ENCODE results near the gene AFAP1L2. TPM values are rescaled to one million over a fixed set of nuclear protein-coding genes. Genes with fewer than 3 reads are reported as not detected.

Gene AFAP1L2
- total RNA-seq, 1 experiment from 2014 or later: 170 TPM

GRCh38 chr10:114272696-114273095, 131.6 kb downstream of the AFAP1L2 start:
- in situ Hi-C loops (cut with HindIII; ENCODE audit: low pct_unique_long_range_greater_than_20kb, low sequenced_read_pairs): no loop called here
- Histone ChIP-seq H3K4me1 (ENCODE audit: control insufficient read depth, insufficient read depth, low read length) (peaks cover 10% of the 10 kb centered on the region), H3K36me3 (ENCODE audit: control insufficient read depth, insufficient read depth, low read length) (no peaks in the 10 kb centered on the region), H3K9me3 (ENCODE audit: control insufficient read depth, insufficient read depth, low read depth, low read length) (no peaks in the 10 kb centered on the region), H3K4me3 (ENCODE audit: low read depth in 2 of 2, low read length in 2 of 2) (no peak overlapping the region), H3K27ac (ENCODE audit: low read length) (no peak overlapping the region), H3K27me3 (ENCODE audit: control insufficient read depth, insufficient read depth, low read length) (no peaks in the 10 kb centered on the region)
- POLR2A ChIA-PET: no interaction called here
- TF ChIP-seq REST (IDR thresholded peaks at IDR 0.05; ENCODE audit: insufficient read depth in 1 of 2, low read depth in 2 of 2, low read length in 1 of 2) (no peak), TCF7L2 (IDR thresholded peaks at IDR 0.05; ENCODE audit: low read depth, low read length) (no peak), SIN3A (IDR thresholded peaks at IDR 0.05; ENCODE audit: borderline replicate concordance, insufficient read depth, low read depth, low read length) (no peak), POLR2AphosphoS5 (IDR thresholded peaks at IDR 0.05; ENCODE audit: low read depth, low read length) (no peak), CTCF (IDR thresholded peaks at IDR 0.05) (no peak)
- intact Hi-C loops (cut with micrococcal nuclease; ENCODE audit: unreplicated experiment): no loop called here
- BruUV-seq (replicated peaks): no TSS peak
- CTCF ChIA-PET: no interaction called here
- DNase-seq (ENCODE audit: low read depth, low spot score) (no peak), ATAC-seq (no peak)

- Histone ChIP-seq H3K4me1 (ENCODE audit: control insufficient read depth, insufficient read depth, low read length) (peaks cover 10% of the 10 kb centered on the region), H3K27me3 (ENCODE audit: control insufficient read depth, insufficient read depth, low read length) (no peaks in the 10 kb centered on the region), H3K27ac (ENCODE audit: low read length) (no peak overlapping the region), H3K4me3 (ENCODE audit: low read depth in 2 of 2, low read length in 2 of 2) (no peak overlapping the region), H3K36me3 (ENCODE audit: control insufficient read depth, insufficient read depth, low read length) (no peaks in the 10 kb centered on the region), H3K9me3 (ENCODE audit: control insufficient read depth, insufficient read depth, low read depth, low read length) (no peaks in the 10 kb centered on the region)
- CTCF ChIA-PET: no interaction called here
- POLR2A ChIA-PET: no interaction called here
- intact Hi-C loops (cut with micrococcal nuclease; ENCODE audit: unreplicated experiment): no loop called here
- TF ChIP-seq SIN3A (IDR thresholded peaks at IDR 0.05; ENCODE audit: borderline replicate concordance, insufficient read depth, low read depth, low read length): no peak
- TF ChIP-seq REST (IDR thresholded peaks at IDR 0.05; ENCODE audit: insufficient read depth in 1 of 2, low read depth in 2 of 2, low read length in 1 of 2): no peak
- no peak for TF ChIP-seq POLR2AphosphoS5 (IDR thresholded peaks at IDR 0.05; ENCODE audit: low read depth, low read length)
- TF ChIP-seq CTCF (IDR thresholded peaks at IDR 0.05): no peak
- no peak for TF ChIP-seq TCF7L2 (IDR thresholded peaks at IDR 0.05; ENCODE audit: low read depth, low read length)
- ATAC-seq: peak; percentile 88
- DNase-seq (ENCODE audit: low read depth, low spot score): peak; percentile 88
- BruUV-seq (replicated peaks): no TSS peak
- in situ Hi-C loops (cut with HindIII; ENCODE audit: low pct_unique_long_range_greater_than_20kb, low sequenced_read_pairs): no loop called here
Measured at GRCh38 chr10:114271779-114272167, 132.5 kb downstream of the AFAP1L2 start.

Measured in Panc1 (cell line).